Spleen (tissue), 11 donors: ENCODE measurements around the gene KIF5A. TPM values are rescaled to one million over a fixed set of nuclear protein-coding genes. Genes with fewer than 3 reads are reported as not detected.
A peak's percentile ranks its signal among the peaks of the same experiment; 100 is the strongest.

Source experiments
- DNase-seq: peaks from one replicate; pipeline ENCODE4 v3.0.0-alpha.2; 2020
- H3K27ac ChIP-seq, 8 donors: fragments of 200-600 bp; sonication (generic) in 7 of 8; 1 replicate in 4 of 8; 2 replicates in 4 of 8; pipeline versions ENCODE4 v1.5.0 to v1.8.0; 2016 to 2021; ENCODE audit warnings: inconsistent platforms in 4 of 8, mild to moderate bottlenecking in 4 of 8, moderate library complexity in 1 of 8
- H3K27me3 ChIP-seq, 7 donors: fragments of 200-600 bp; sonication (generic) in 6 of 7; replicated peaks in 1 of 7; 1 replicate in 4 of 7; 2 replicates in 3 of 7; pipeline versions ENCODE4 v1.5.0 to v1.8.0; 2016 to 2021; ENCODE audit warnings: inconsistent platforms in 3 of 7, mild to moderate bottlenecking in 1 of 7
- H3K36me3 ChIP-seq, 6 donors: fragments of 200-600 bp; sonication (generic) in 5 of 6; 1 replicate in 4 of 6; 2 replicates in 2 of 6; pipeline versions ENCODE4 v1.5.0 to v1.8.0; 2016 to 2021; ENCODE audit warnings: inconsistent platforms in 2 of 6
- H3K4me1 ChIP-seq, 6 donors: fragments of 200-600 bp; sonication (generic) in 5 of 6; 1 replicate in 3 of 6; 2 replicates in 3 of 6; pipeline versions ENCODE4 v1.5.0 to v1.8.0; 2016 to 2021; ENCODE audit warnings: inconsistent platforms in 3 of 6
- H3K4me3 ChIP-seq, 8 donors: fragments of 200-600 bp; sonication (generic) in 7 of 8; 1 replicate in 4 of 8; 2 replicates in 4 of 8; pipeline versions ENCODE4 v1.5.0 to v1.8.0; 2016 to 2021; ENCODE audit warnings: inconsistent platforms in 4 of 8, mild to moderate bottlenecking in 4 of 8, moderate library complexity in 2 of 8
- H3K9me3 ChIP-seq, 8 donors: fragments of 200-600 bp; sonication (generic) in 7 of 8; 1 replicate in 4 of 8; 2 replicates in 4 of 8; pipeline versions ENCODE4 v1.5.0 to v1.8.0; 2016 to 2021; ENCODE audit warnings: inconsistent platforms in 4 of 8
- POLR2A ChIP-seq, 3 donors: fragments of 450-650 bp; IDR thresholded peaks; one replicate each; pipeline ENCODE4 v1.5.1; 2017; ENCODE audit warnings: antibody characterized with exemption in 3 of 3, mild to moderate bottlenecking in 1 of 3
- POLR2AphosphoS5 ChIP-seq, 3 donors: sonication (generic); formaldehyde crosslinking; IDR thresholded peaks; one replicate each; pipeline ENCODE4 v1.5.1; 2017; ENCODE audit warnings: antibody characterized with exemption in 3 of 3
- WGBS, 5 donors: extraction: QIAGEN DNeasy Blood & Tissue Kit in 3 of 5; methylation state at CpG; one replicate each; pipeline versions ENCODE4 v1.1.5 to v1.1.7; 2013 to 2018; 5-methylcytosine and 5-hydroxymethylcytosine counted together
- intact Hi-C: fragments of 100-400 bp; cut with DNase I; formaldehyde crosslinking; loops from one replicate; pipeline ENCODE4 v1.15.0; 2023; ENCODE audit warnings: low total_unique reads
- polyA plus RNA-seq, 3 donors: library from polyadenylated mRNA; stranded (reverse); fragments of 200-250 nt; gene quantifications; one replicate each; pipeline ENCODE4 v1.2.1, GENCODE V29; 2013
- total RNA-seq, 7 donors: library from RNA; depleted of rRNA in 3 of 7; stranded (reverse); fragments of >200 nt in 3 of 7; fragmentation: NEBNext Ultra II Directional in 4 of 7; extraction: Animal tissue kit (Norgen Biotek cat#: 25700) in 4 of 7; gene quantifications; one replicate each; pipeline versions ENCODE4 v1.1.0 to v1.2.1, GENCODE V29; 2016 to 2021
- TF ChIP-seq, protein P1 (sequence below), 11 experiments: fragments of 200-600 bp in 7 of 11; fragments of 450-650 bp in 4 of 11; sonication (generic) in 4 of 11; IDR thresholded peaks in 8 of 11; conservative IDR thresholded peaks in 3 of 11; 1 replicate in 7 of 11; 2 replicates in 4 of 11; pipeline versions ENCODE4 v1.4.0 to v1.8.0; 2016 to 2021; ENCODE audit warnings: antibody characterized with exemption in 11 of 11, inconsistent platforms in 4 of 11, mild to moderate bottlenecking in 1 of 11
- donor health status: healthy with polysubstance abuse.
- donor health status: DM: no; HTN: no; CAD: no; lungs with moderate emphysema.
- donor health status: DM: no; HTN: no; CAD: no.
- donor health status: Bipolar disorder and iron deficiency.
- donor health status: healthy.
- donor health status: DM: no; HTN: no; CAD: no.
- donor health status: DM: yes; HTN: yes; CAD: no.

Gene KIF5A
- total and polyA plus RNA-seq, 10 donors: 0.07 to 0.76 (median 0.13) TPM; not detected in 1

DNA sequence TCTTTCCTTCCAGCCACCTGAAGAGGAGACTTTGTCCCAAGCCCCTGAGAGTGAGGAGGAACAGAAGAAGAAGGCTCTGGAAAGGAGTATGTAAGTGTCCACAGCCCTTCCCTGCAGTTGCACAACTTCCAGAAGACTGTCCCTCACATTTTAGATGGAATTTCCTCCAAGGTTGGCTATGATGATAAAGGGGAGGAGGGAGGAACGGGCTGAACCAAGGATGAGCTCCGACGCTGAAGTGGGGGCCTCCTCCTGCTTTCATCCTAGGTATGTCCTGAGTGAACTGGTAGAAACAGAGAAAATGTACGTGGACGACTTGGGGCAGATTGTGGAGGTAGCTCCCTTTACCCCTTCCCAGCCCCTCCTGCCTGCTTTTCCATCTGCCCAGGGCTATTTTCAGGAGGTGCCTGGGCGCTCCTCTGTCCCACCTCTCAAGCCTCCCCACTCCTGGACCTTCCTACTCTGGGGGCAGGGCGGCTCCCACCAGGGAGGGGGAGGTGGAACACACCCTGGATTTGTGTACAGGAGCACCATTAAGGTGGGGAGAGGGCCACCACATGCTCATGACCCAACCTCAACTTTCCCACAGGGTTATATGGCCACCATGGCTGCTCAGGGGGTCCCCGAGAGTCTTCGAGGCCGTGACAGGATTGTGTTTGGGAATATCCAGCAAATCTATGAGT lies 63.7 kb downstream of the KIF5A start:
- Histone ChIP-seq H3K4me3 (no peak overlapping the region), H3K36me3 (peaks cover 0 to 18% (median 0%) of the 10 kb centered on the region in 6 donors), H3K4me1 (peaks cover 13 to 57% (median 45%) of the 10 kb centered on the region in 6 donors), H3K27me3 (peaks cover 0 to 94% (median 39%) of the 10 kb centered on the region in 7 donors), H3K27ac (no peak overlapping the region), H3K9me3 (no peaks in the 10 kb centered on the region)
- no peak for TF ChIP-seq POLR2A (IDR thresholded peaks at IDR 0.05)
- TF ChIP-seq, protein P1, sequence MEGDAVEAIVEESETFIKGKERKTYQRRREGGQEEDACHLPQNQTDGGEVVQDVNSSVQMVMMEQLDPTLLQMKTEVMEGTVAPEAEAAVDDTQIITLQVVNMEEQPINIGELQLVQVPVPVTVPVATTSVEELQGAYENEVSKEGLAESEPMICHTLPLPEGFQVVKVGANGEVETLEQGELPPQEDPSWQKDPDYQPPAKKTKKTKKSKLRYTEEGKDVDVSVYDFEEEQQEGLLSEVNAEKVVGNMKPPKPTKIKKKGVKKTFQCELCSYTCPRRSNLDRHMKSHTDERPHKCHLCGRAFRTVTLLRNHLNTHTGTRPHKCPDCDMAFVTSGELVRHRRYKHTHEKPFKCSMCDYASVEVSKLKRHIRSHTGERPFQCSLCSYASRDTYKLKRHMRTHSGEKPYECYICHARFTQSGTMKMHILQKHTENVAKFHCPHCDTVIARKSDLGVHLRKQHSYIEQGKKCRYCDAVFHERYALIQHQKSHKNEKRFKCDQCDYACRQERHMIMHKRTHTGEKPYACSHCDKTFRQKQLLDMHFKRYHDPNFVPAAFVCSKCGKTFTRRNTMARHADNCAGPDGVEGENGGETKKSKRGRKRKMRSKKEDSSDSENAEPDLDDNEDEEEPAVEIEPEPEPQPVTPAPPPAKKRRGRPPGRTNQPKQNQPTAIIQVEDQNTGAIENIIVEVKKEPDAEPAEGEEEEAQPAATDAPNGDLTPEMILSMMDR (IDR thresholded peaks at IDR 0.05 in 8 of 11, conservative IDR thresholded peaks at IDR 0.05 in 3 of 11): no peak
- no peak for TF ChIP-seq POLR2AphosphoS5 (IDR thresholded peaks at IDR 0.05)
- intact Hi-C loops: no loop called here
- WGBS, 5 donors: 82 to 91% (median 88%) methylated on average over 10 of the region's 10 CpGs
- DNase-seq: no peak

DNA sequence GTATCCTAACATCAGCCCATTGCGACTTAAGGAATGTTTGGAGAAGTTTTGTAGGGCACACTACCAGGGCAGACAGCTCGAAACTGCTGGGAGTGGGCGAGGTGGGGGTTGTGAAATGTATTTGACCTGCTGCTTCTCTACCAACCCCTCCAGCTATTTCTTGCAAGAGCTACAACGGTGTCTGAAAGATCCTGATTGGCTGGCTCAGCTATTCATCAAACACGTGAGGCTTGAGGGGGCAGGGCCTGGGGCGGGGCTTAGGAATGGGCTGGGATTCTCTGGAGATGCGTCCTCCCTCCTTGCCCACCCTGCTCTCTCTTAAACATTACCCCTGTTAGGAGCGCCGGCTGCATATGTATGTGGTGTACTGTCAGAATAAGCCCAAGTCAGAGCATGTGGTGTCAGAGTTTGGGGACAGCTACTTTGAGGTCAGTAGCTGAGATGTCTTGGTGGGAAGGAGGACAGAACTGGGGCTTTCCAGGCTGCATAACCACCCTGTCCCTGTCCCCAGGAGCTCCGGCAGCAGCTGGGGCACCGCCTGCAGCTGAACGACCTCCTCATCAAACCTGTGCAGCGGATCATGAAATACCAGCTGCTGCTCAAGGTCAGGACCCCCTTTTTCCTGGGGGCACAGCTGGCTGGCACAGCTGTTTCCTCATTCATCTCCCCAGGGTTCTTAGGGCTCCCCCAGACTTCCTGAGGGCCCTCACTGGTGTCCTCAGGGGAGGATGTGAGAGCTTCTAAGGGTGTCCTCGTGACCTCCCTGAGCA lies 64.5 kb downstream of the KIF5A start:
- WGBS, 5 donors: 30 to 42% (median 39%) methylated on average over 13 to 14 of the region's 14 CpGs
- Histone ChIP-seq H3K9me3 (no peaks in the 10 kb centered on the region), H3K4me3 (peak overlapping the region in 1 of 8 donors; percentile 24), H3K4me1 (peaks cover 13 to 62% (median 47%) of the 10 kb centered on the region in 6 donors), H3K27me3 (peaks cover 0 to 100% (median 42%) of the 10 kb centered on the region in 7 donors), H3K27ac (no peak overlapping the region), H3K36me3 (peaks cover 0 to 16% (median 0%) of the 10 kb centered on the region in 6 donors)
- DNase-seq: no peak
- TF ChIP-seq POLR2AphosphoS5 (IDR thresholded peaks at IDR 0.05) (peak; percentile 66 to 85 (median 83)), POLR2A (IDR thresholded peaks at IDR 0.05) (no peak)
- TF ChIP-seq, protein P1 (IDR thresholded peaks at IDR 0.05 in 8 of 11, conservative IDR thresholded peaks at IDR 0.05 in 3 of 11): no peak
- intact Hi-C loops: no loop called here

DNA sequence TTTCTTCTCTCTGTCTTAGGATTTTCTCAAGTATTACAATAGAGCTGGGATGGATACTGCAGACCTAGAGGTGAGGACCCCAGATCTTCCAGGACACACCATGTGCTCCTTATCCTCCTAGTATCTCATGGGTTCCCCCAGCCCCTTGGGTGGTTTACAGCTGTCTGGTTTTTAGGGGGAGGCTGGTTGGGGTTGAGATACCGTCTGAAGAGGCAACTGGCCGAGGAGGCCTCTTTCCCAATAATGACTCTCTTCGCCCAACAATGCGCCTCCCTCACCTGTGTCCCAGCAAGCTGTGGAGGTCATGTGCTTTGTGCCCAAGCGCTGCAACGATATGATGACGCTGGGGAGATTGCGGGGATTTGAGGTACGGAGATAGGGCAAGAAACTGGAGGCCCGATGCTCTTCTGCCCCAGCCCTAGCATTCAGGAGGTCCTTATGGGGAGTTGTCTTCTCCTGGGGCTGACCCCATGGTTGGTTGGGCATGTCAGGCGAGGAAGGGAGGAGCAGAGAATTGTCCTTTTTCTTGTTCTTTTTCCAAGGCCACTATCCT lies 65.2 kb downstream of the KIF5A start:
- H3K4me1 ChIP-seq: peaks cover 18 to 65% (median 50%) of the 10 kb centered on the region in 6 donors
- intact Hi-C loops: no loop called here
- H3K27me3 ChIP-seq: peaks cover 0 to 100% (median 44%) of the 10 kb centered on the region in 7 donors
- H3K4me3 ChIP-seq: no peak overlapping the region
- H3K9me3 ChIP-seq: no peaks in the 10 kb centered on the region
- H3K36me3 ChIP-seq: peaks cover 0 to 16% (median 0%) of the 10 kb centered on the region in 6 donors
- WGBS, 5 donors: 78 to 84% (median 83%) methylated on average over 11 of the region's 11 CpGs
- DNase-seq: no peak
- H3K27ac ChIP-seq: no peak overlapping the region
- TF ChIP-seq POLR2AphosphoS5 (IDR thresholded peaks at IDR 0.05): no peak

DNA sequence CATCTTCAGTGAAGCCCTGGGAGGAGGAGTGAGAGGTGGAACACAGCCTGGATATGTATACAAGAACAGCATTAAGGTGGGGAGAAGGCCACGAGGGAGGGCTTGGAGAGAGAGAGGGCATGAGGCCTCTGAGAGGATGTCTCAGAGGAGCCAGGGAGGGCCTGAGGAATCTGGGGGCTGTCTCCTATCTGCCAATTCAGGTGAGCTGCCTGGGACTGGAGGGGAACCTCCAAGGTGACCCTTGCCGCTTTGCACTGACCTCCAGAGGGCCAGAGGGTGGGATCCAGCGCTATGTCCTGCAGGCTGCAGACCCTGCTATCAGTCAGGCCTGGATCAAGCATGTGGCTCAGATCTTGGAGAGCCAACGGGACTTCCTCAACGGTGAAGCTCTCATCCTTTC lies 65.8 kb downstream of the KIF5A start:
- Histone ChIP-seq H3K27me3 (peaks cover 3 to 100% (median 44%) of the 10 kb centered on the region in 7 donors), H3K4me3 (no peak overlapping the region), H3K4me1 (peaks cover 14 to 65% (median 49%) of the 10 kb centered on the region in 6 donors), H3K27ac (no peak overlapping the region), H3K9me3 (no peaks in the 10 kb centered on the region), H3K36me3 (peaks cover 0 to 16% (median 0%) of the 10 kb centered on the region in 6 donors)
- intact Hi-C loops: no loop called here
- 82 to 90% (median 86%) methylated on average over 5 of the region's 5 CpGs for WGBS, 5 donors
- TF ChIP-seq POLR2A (IDR thresholded peaks at IDR 0.05) (no peak), POLR2AphosphoS5 (IDR thresholded peaks at IDR 0.05) (no peak)
- TF ChIP-seq, protein P1 (IDR thresholded peaks at IDR 0.05 in 8 of 11, conservative IDR thresholded peaks at IDR 0.05 in 3 of 11): no peak
- no peak for DNase-seq
